Astrocyte of the spinal cord (primary cell): ENCODE measurements around the gene RRBP1.

Source experiments
- DNase-seq: peaks from one replicate; pipeline ENCODE4 v3.0.0; 2011; ENCODE audit warnings: low read depth, low spot score
- H3K4me3 ChIP-seq: 2 replicates; pipeline ENCODE4 v1.5.1; 2011; ENCODE audit warnings: low read depth, mild to moderate bottlenecking, low read length, moderate library complexity
- CTCF ChIP-seq: IDR thresholded peaks from 2 replicates; pipeline ENCODE4 v1.5.1; 2012; ENCODE audit warnings: low read depth, mild to moderate bottlenecking, low read length, inconsistent platforms
- in situ Hi-C: cut with HindIII; loops from 2 replicates; pipeline ENCODE4 v1.10.0; 2017; ENCODE audit warnings: low sequenced_read_pairs

RRBP1 gene

DNA sequence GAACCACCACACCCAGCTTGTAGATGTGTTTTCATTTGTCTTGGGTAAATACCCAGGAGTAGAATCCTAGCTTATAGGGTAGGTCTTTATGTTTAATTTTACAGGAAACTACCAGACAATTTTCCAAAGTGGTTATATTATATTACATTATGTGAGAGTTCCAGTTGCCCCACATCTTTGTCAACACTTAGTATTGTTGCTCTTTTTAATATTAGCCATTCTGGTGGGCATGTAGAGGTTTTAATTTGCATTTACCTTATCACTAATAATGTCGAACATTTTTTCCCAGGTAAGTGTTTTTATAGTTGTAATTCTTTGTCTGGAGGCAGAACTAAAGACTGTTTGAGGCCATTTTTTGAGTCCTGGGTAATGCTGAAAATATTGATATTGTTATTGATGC is 14.2 kb upstream of the RRBP1 start:
- TF ChIP-seq CTCF, result no peak
- H3K4me3 ChIP-seq, result no peak overlapping the region
- DNase-seq, result no peak
- in situ Hi-C loops, result no loop called here

- TF ChIP-seq CTCF, result no peak
- in situ Hi-C loops, result no loop called here
- DNase-seq, result no peak
- no peak overlapping the region for H3K4me3 ChIP-seq
Measured at GRCh38 chr20:17694767-17695166, 12.7 kb upstream of the RRBP1 start.

DNA sequence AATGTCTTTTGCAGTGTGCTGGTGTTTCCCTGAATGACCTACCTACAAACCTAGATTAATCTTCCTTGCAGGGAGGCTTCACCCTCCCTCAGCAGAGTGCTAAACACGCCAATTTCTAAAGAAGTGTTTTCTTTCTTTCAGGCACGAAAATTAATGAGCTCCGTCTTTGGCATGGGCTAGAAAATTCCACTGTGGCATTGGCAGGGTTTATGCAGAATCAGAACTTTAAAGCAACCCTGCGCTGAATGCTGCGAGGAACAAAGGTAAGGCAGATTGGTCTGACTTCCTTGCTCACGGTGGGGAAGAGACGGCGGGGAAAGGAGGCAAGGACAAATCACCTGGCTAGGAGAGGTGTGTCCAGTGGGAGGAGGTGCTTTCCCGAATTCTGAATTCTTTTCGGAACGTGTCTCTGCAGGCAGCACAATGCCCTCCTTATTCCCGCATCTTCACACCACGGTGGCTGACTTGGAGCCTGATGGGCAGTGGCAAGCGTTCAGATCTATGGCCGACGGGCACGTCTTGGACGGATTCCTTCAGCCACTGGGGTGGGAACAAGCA is 11.5 kb upstream of the RRBP1 start:
- no peak overlapping the region for H3K4me3 ChIP-seq
- no peak for TF ChIP-seq CTCF
- DNase-seq, result no peak
- in situ Hi-C loops, result no loop called here

GRCh38 chr20:17691758-17692157 is 9.7 kb upstream of the RRBP1 start:
- TF ChIP-seq CTCF, result no peak
- in situ Hi-C loops, result no loop called here

GRCh38 chr20:17690144-17690543 is 8.1 kb upstream of the RRBP1 start:
- DNase-seq, result no peak
- no peak for TF ChIP-seq CTCF
- in situ Hi-C loops, result no loop called here
- no peak overlapping the region for H3K4me3 ChIP-seq

More at GRCh38 chr20:17691758-17692157, 9.7 kb upstream of the RRBP1 start:
- DNase-seq, result no peak
- no peak overlapping the region for H3K4me3 ChIP-seq

DNA sequence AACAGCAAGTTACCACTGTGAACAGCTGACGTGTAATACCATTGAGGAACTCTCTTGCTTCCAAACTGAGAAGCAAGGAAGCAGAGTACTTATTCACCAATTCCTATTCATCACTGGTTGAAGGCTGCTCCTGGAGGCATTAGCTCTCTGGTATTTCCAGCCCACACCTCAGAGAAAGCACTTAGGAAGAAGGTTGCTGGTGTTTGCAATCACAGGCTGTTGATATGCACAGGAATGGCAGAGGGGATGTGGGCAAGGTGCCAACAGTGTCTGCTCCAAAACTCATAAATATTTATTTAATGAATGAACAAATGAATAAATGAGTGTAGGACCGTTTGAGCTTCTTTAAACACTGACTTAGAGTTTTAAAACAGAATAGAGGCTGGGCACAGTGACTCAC is 6.9 kb upstream of the RRBP1 start:
- no peak overlapping the region for H3K4me3 ChIP-seq
- DNase-seq, result no peak
- TF ChIP-seq CTCF, result no peak
- in situ Hi-C loops, result no loop called here

DNA sequence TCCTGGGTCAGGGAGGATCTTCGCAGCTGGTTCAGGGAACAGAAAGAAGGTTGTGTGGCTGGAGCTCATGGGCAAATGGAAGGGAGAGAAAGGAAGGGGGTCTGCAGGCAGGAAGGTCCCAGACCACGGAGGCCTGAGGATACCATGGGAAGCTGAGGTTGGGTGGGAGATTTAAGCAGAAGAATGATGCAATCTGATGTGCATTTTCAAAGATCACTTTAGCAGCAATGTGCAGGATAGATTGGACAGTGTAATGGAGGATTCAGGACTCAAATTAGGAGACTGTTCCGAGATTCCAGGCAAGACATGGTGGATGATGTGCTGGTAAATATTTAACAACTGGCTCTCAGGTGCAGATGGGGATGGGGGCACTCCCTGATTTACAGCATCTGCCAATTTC is 5.8 kb upstream of the RRBP1 start:
- H3K4me3 ChIP-seq, result no peak overlapping the region
- in situ Hi-C loops, result no loop called here
- DNase-seq, result no peak
- no peak for TF ChIP-seq CTCF
